H1 (cell line): ENCODE measurements around the gene TMA7B. TPM values are rescaled to one million over a fixed set of nuclear protein-coding genes. Genes with fewer than 3 reads are reported as not detected.

Source experiments
- CTCF ChIA-PET: fragments of 300-600 bp; sonication (Branson Sonifier 250); formaldehyde crosslinking; loops from one replicate; lab custom pipeline; 2021; ENCODE audit not compliant: partially characterized antibody; lab: Charles Lee
- POLR2A ChIA-PET: fragments of 300-600 bp; sonication (Branson Sonifier 250); formaldehyde crosslinking; loops from one replicate; lab custom pipeline; 2021; ENCODE audit warnings: inconsistent platforms; ENCODE audit not compliant: partially characterized antibody; lab: Charles Lee
- DNase-seq, 2 experiments: peaks; one replicate each; pipeline versions ENCODE4 v3.0.0 to v3.0.0-alpha.2; 2010 to 2022; ENCODE audit warnings: low spot score in 2 of 2, low read depth in 1 of 2, mixed read lengths in 1 of 2
- FAIRE-seq: peaks from 2 replicates; lab custom pipeline; 2011; peaks lifted over from hg19 to GRCh38; lab: Jason Lieb, UNC
- H2AFZ ChIP-seq: 2 replicates; pipeline ENCODE4 v1.8.1; 2012; ENCODE audit warnings: low read length, inconsistent platforms
- H2AK5ac ChIP-seq: 2 replicates; pipeline ENCODE4 v1.6.1; 2013; ENCODE audit warnings: low read depth, low read length
- H2BK120ac ChIP-seq: replicated peaks from 2 replicates; pipeline ENCODE3; 2013; ENCODE audit warnings: low read depth, low read length, inconsistent platforms
- H2BK12ac ChIP-seq: 2 replicates; pipeline ENCODE4 v1.6.1; 2013; ENCODE audit warnings: low read depth, low read length
- H2BK15ac ChIP-seq: 2 replicates; pipeline ENCODE4 v1.6.1; 2013; ENCODE audit warnings: low read length
- H2BK20ac ChIP-seq: 2 replicates; pipeline ENCODE4 v1.6.1; 2013; ENCODE audit warnings: low read length
- H2BK5ac ChIP-seq: 2 replicates; pipeline ENCODE4 v1.6.1; 2013; ENCODE audit warnings: low read depth, low read length
- H3K14ac ChIP-seq: 2 replicates; pipeline ENCODE4 v1.6.1; 2013; ENCODE audit warnings: inconsistent platforms; ENCODE audit not compliant: insufficient read length
- H3K18ac ChIP-seq: 2 replicates; pipeline ENCODE4 v1.6.1; 2013; ENCODE audit warnings: low read length; ENCODE audit errors: extremely low read depth
- H3K23ac ChIP-seq: 2 replicates; pipeline ENCODE4 v1.6.1; 2013; ENCODE audit warnings: inconsistent platforms; ENCODE audit not compliant: insufficient read length
- H3K23me2 ChIP-seq: 2 replicates; pipeline ENCODE4 v1.6.1; 2013; ENCODE audit warnings: low read depth, low read length
- H3K27ac ChIP-seq: 2 replicates; pipeline ENCODE4 v1.6.1; 2011; ENCODE audit warnings: low read depth, low read length, inconsistent platforms
- H3K27me3 ChIP-seq, 4 experiments: replicated peaks in 1 of 4; 1 replicate in 1 of 4; 2 replicates in 3 of 4; pipeline versions ENCODE4 v1.6.1 to v1.8.1; 2011 to 2013; ENCODE audit warnings: low read length in 3 of 4, mild to moderate bottlenecking in 3 of 4, inconsistent platforms in 2 of 4, mixed read lengths in 2 of 4, moderate library complexity in 1 of 4; ENCODE audit not compliant: control insufficient read depth in 3 of 4, insufficient read depth in 3 of 4; ENCODE audit errors: extremely low read depth in 1 of 4
- H3K36me3 ChIP-seq, 4 experiments: 2 replicates each; pipeline versions ENCODE4 v1.6.1 to v1.8.1; 2011 to 2013; ENCODE audit warnings: mild to moderate bottlenecking in 4 of 4, low read length in 3 of 4, moderate library complexity in 2 of 4, control low read depth in 1 of 4, inconsistent platforms in 1 of 4; ENCODE audit not compliant: insufficient read depth in 4 of 4, control insufficient read depth in 2 of 4
- H3K4ac ChIP-seq: replicated peaks from 2 replicates; pipeline ENCODE3; 2013; ENCODE audit warnings: low read length, low read depth, mixed read lengths, inconsistent platforms; ENCODE audit not compliant: insufficient read length
- H3K4me1 ChIP-seq, 4 experiments: replicated peaks in 1 of 4; 1 replicate in 1 of 4; 2 replicates in 3 of 4; pipeline versions ENCODE4 v1.6.1 to v1.8.1; 2011 to 2013; ENCODE audit warnings: low read length in 3 of 4, inconsistent platforms in 2 of 4, mixed read lengths in 1 of 4; ENCODE audit not compliant: insufficient read depth in 4 of 4, control insufficient read depth in 3 of 4
- H3K4me2 ChIP-seq, 2 experiments: 2 replicates each; pipeline versions ENCODE4 v1.6.1 to v1.8.1; 2011 to 2013; ENCODE audit warnings: low read depth in 2 of 2, low read length in 2 of 2, control low read depth in 1 of 2, inconsistent platforms in 1 of 2, mild to moderate bottlenecking in 1 of 2; ENCODE audit not compliant: insufficient read depth in 1 of 2
- H3K4me3 ChIP-seq, 4 experiments: fragments of 200-600, 300-600 bp in 1 of 4; sonication (generic), shearing (Covaris generic), sonication (Bioruptor Twin) in 1 of 4; 2 replicates each; pipeline versions ENCODE4 v1.5.1 to v1.8.1; 2011 to 2016; ENCODE audit warnings: low read length in 4 of 4, low read depth in 3 of 4, control low read depth in 2 of 4, inconsistent platforms in 2 of 4, mild to moderate bottlenecking in 2 of 4, mixed read lengths in 1 of 4, moderate library complexity in 1 of 4; ENCODE audit not compliant: insufficient read depth in 2 of 4; ENCODE audit errors: extremely low read depth in 1 of 4
- H3K56ac ChIP-seq: replicated peaks from 2 replicates; pipeline ENCODE3; 2013; ENCODE audit warnings: low read depth, mild to moderate bottlenecking, mixed read lengths, low read length, inconsistent platforms; ENCODE audit not compliant: insufficient read length
- H3K79me1 ChIP-seq: 2 replicates; pipeline ENCODE4 v1.6.1; 2013; ENCODE audit warnings: low read depth, low read length, control low read depth
- H3K79me2 ChIP-seq, 2 experiments: 2 replicates each; pipeline versions ENCODE4 v1.6.1 to v1.8.1; 2012 to 2013; ENCODE audit warnings: low read length in 2 of 2, mild to moderate bottlenecking in 2 of 2, inconsistent platforms in 1 of 2; ENCODE audit not compliant: insufficient read depth in 2 of 2, control insufficient read depth in 1 of 2
- H3K9ac ChIP-seq, 4 experiments: replicated peaks in 1 of 4; 1 replicate in 1 of 4; 2 replicates in 3 of 4; pipeline versions ENCODE4 v1.6.1 to v1.8.1; 2011 to 2013; ENCODE audit warnings: low read depth in 3 of 4, low read length in 3 of 4, control low read depth in 2 of 4, mild to moderate bottlenecking in 2 of 4, moderate library complexity in 2 of 4, inconsistent platforms in 1 of 4; ENCODE audit errors: extremely low read depth in 1 of 4
- H3K9me3 ChIP-seq, 2 experiments: 2 replicates each; pipeline versions ENCODE4 v1.6.1 to v1.8.1; 2012 to 2013; ENCODE audit warnings: mild to moderate bottlenecking in 2 of 2, moderate library complexity in 2 of 2, control low read depth in 1 of 2, inconsistent platforms in 1 of 2, low read depth in 1 of 2, low read length in 1 of 2, mixed read lengths in 1 of 2; ENCODE audit not compliant: insufficient read depth in 2 of 2
- H4K20me1 ChIP-seq, 2 experiments: replicated peaks in 1 of 2; 2 replicates each; pipeline versions ENCODE3 to v1.8.1; 2011 to 2013; ENCODE audit warnings: inconsistent platforms in 2 of 2, low read length in 2 of 2, mild to moderate bottlenecking in 1 of 2; ENCODE audit not compliant: insufficient read depth in 2 of 2, control insufficient read depth in 1 of 2
- H4K5ac ChIP-seq: 2 replicates; pipeline ENCODE4 v1.6.1; 2013; ENCODE audit warnings: low read length, low read depth, mixed read lengths, inconsistent platforms; ENCODE audit not compliant: insufficient read length
- H4K8ac ChIP-seq: 2 replicates; pipeline ENCODE4 v1.8.0; 2013; ENCODE audit warnings: mild to moderate bottlenecking, moderate library complexity, low read length, inconsistent platforms; ENCODE audit not compliant: insufficient read depth; ENCODE audit errors: extremely low read depth
- H4K91ac ChIP-seq: replicated peaks from 2 replicates; pipeline ENCODE3; 2013; ENCODE audit warnings: low read length, mixed read lengths, inconsistent platforms; ENCODE audit not compliant: insufficient read length
- BCL11A ChIP-seq, 2 experiments: IDR thresholded peaks; one replicate each; pipeline ENCODE4 v1.6.1; 2011; ENCODE audit warnings: low read depth in 2 of 2, low read length in 2 of 2, mild to moderate bottlenecking in 2 of 2
- BRCA1 ChIP-seq: IDR thresholded peaks from 2 replicates; pipeline ENCODE4 v1.6.1; 2012; ENCODE audit warnings: low read depth, low read length, improper control_type of control experiment
- EP300 ChIP-seq, 2 experiments: IDR thresholded peaks; 1 replicate in 1 of 2; 2 replicates in 1 of 2; pipeline ENCODE4 v1.6.1; 2011 to 2012; ENCODE audit warnings: low read depth in 2 of 2, low read length in 2 of 2, mild to moderate bottlenecking in 2 of 2, borderline replicate concordance in 1 of 2, inconsistent platforms in 1 of 2, moderate library complexity in 1 of 2
- RAD21 ChIP-seq, 2 experiments: IDR thresholded peaks in 1 of 2; conservative IDR thresholded peaks in 1 of 2; 2 replicates each; pipeline ENCODE4 v1.6.1; 2011; ENCODE audit warnings: low read depth in 2 of 2, low read length in 2 of 2, improper control_type of control experiment in 1 of 2, inconsistent platforms in 1 of 2, mild to moderate bottlenecking in 1 of 2, moderate library complexity in 1 of 2
- RXRA ChIP-seq: IDR thresholded peaks from 2 replicates; pipeline ENCODE4 v1.6.1; 2011; ENCODE audit warnings: low read depth, mild to moderate bottlenecking, low read length, moderate library complexity; ENCODE audit not compliant: insufficient read depth
- TAF1 ChIP-seq: IDR thresholded peaks from 2 replicates; pipeline ENCODE4 v1.6.1; 2011; ENCODE audit warnings: mild to moderate bottlenecking, low read depth, low read length
- YY1 ChIP-seq: IDR thresholded peaks from 2 replicates; pipeline ENCODE4 v1.6.1; 2011; ENCODE audit warnings: low read depth, mild to moderate bottlenecking, low read length
- WGBS, 2 experiments: shearing (Covaris generic) in 1 of 2; methylation state at CpG; one replicate each; pipeline versions ENCODE4 v1.1.6 to v1.1.7; 2013 to 2015; ENCODE audit warnings: low lambda C conversion rate in 2 of 2, mixed read lengths in 2 of 2, inconsistent platforms in 1 of 2, low coverage in 1 of 2, missing lambda C conversion rate in 1 of 2; ENCODE audit not compliant: insufficient replicate concordance in 2 of 2, insufficient coverage in 1 of 2, insufficient read length in 1 of 2; ENCODE audit errors: extremely low coverage in 1 of 2, missing lambda C conversion rate in 1 of 2; 5-methylcytosine and 5-hydroxymethylcytosine counted together
- polyA plus RNA-seq, 7 experiments: library from polyadenylated mRNA; depleted of rRNA in 3 of 7; stranded (reverse) in 5 of 7; unstranded in 2 of 7; fragments of >200 nt in 5 of 7; fragments of 200-250 nt in 2 of 7; gene quantifications; 1 replicate in 5 of 7; 2 replicates in 1 of 7; 4 replicates in 1 of 7; pipeline versions ENCODE4 v1.2.1 to v1.2.3, GENCODE V29; 2011 to 2013; ENCODE audit warnings: missing spikeins in 2 of 7, mixed read lengths in 2 of 7
- total RNA-seq: library from RNA; stranded (reverse); fragmentation: NEBNext Ultra II Directional; extraction: Animal tissue kit (Norgen Biotek cat#: 25700); gene quantifications from 2 replicates; pipeline ENCODE4 v1.2.1, GENCODE V29; 2021

The TMA7B gene
- total and polyA plus RNA-seq, 2 of the 8 experiments (the other 6 are each of a cell fraction or from before 2014, with no cell fraction given), result not detected

- ChIA-PET POLR2A (interaction anchor here (0.7 to 1.3 kb wide), 3 partner anchors 28 to 285 kb away, joined by 3 read pairs; no protein-coding TSS in a partner anchor), CTCF (interaction anchor here (0.9 to 2.6 kb wide), 9 partner anchors 10 to 121 kb away, joined by 3 to 8 read pairs (median 3); no protein-coding TSS in a partner anchor)
- no peaks in the 10 kb centered on the region for H3K23me2 ChIP-seq
- TF ChIP-seq RAD21 (IDR thresholded peaks at IDR 0.05 in 1 of 2, conservative IDR thresholded peaks at IDR 0.05 in 1 of 2; ENCODE audit: low read depth in 2 of 2, low read length in 2 of 2), result no peak
- TF ChIP-seq TAF1, result no peak
- no peak for TF ChIP-seq YY1
- no peak for TF ChIP-seq EP300 (IDR thresholded peaks at IDR 0.05; ENCODE audit: borderline replicate concordance in 1 of 2, low read depth in 2 of 2, low read length in 2 of 2)
- TF ChIP-seq BRCA1, result no peak
- TF ChIP-seq RXRA, result no peak
- no peak for TF ChIP-seq BCL11A (IDR thresholded peaks at IDR 0.05; ENCODE audit: low read depth in 2 of 2, low read length in 2 of 2)
- H3K9ac ChIP-seq, result no peak overlapping the region
- no peaks in the 10 kb centered on the region for H3K79me2 ChIP-seq
- H3K4me2 ChIP-seq, result no peak overlapping the region
- no peak overlapping the region for H3K56ac ChIP-seq
- H2BK5ac ChIP-seq, result no peak overlapping the region
- no peaks in the 10 kb centered on the region for H3K36me3 ChIP-seq
- no peak overlapping the region for H3K4ac ChIP-seq
- WGBS, 2 experiments, result 68% methylated on average over 3 of the region's 4 CpGs; no CpG with 5 or more reads in 1 of the 2 experiments
- no peak overlapping the region for H3K23ac ChIP-seq
- H3K14ac ChIP-seq, result no peak overlapping the region
- FAIRE-seq, result no peak
- H2AK5ac ChIP-seq, result no peak overlapping the region
- no peak overlapping the region for H3K18ac ChIP-seq
- no peaks in the 10 kb centered on the region for H3K79me1 ChIP-seq
- no peaks in the 10 kb centered on the region for H4K20me1 ChIP-seq
- no peak overlapping the region for H2AFZ ChIP-seq
- no peaks in the 10 kb centered on the region for H3K9me3 ChIP-seq
- H2BK12ac ChIP-seq, result no peak overlapping the region
- no peak overlapping the region for H2BK15ac ChIP-seq
- H4K8ac ChIP-seq, result no peak overlapping the region
- no peak overlapping the region for H3K27ac ChIP-seq
- H4K91ac ChIP-seq, result no peak overlapping the region
- no peaks in the 10 kb centered on the region for H3K27me3 ChIP-seq
- H2BK120ac ChIP-seq, result no peak overlapping the region
- H3K4me3 ChIP-seq, result no peak overlapping the region
- no peak for DNase-seq
- H4K5ac ChIP-seq, result no peak overlapping the region
- no peak overlapping the region for H2BK20ac ChIP-seq
- peaks cover 0 to 7% (median 3%) of the 10 kb centered on the region in 4 experiments; a peak in 6 of 7 replicates for H3K4me1 ChIP-seq
Observed at GRCh38 chr22:39915295-39915726, 44.9 kb upstream of the TMA7B start.
